Brain microvascular endothelial cell (primary cell): ENCODE results near the gene ZNF445.
"Not testable (repeated sequence)": the region's sequence is repeated elsewhere in the genome, so short reads cannot be mapped to it uniquely, and the experiment has no call there.

ENCODE experiments used
- DNase-seq: peaks from one replicate; pipeline ENCODE4 v3.0.0-alpha.2; 2020
- H3K27ac ChIP-seq: fragments of 250-450 bp; sonication (Bioruptor Pico); 2 replicates; pipeline ENCODE4 v1.5.1; 2020; ENCODE audit warnings: mild to moderate bottlenecking, moderate library complexity
- H3K27me3 ChIP-seq: fragments of 250-450 bp; sonication (Bioruptor Pico); replicated peaks from 2 replicates; pipeline ENCODE4 v1.5.1; 2020; ENCODE audit warnings: mild to moderate bottlenecking
- H3K36me3 ChIP-seq: fragments of 250-450 bp; sonication (Bioruptor Pico); replicated peaks from 2 replicates; pipeline ENCODE4 v1.5.1; 2020; ENCODE audit warnings: mild to moderate bottlenecking
- H3K4me3 ChIP-seq: 2 replicates; pipeline ENCODE4 v1.5.1; 2011; ENCODE audit warnings: low read depth, mild to moderate bottlenecking, control low read depth, low read length, moderate library complexity
- in situ Hi-C: cut with HindIII; loops from 2 replicates; pipeline ENCODE4 v1.10.0; 2017; ENCODE audit warnings: low sequenced_read_pairs, low pct_ligation_motif_present
- TF ChIP-seq, protein P1 (sequence below): IDR thresholded peaks from 2 replicates; pipeline ENCODE4 v1.5.1; 2011; ENCODE audit warnings: low read depth, mild to moderate bottlenecking, moderate library complexity, low read length, control low read depth, inconsistent platforms; ENCODE audit errors: missing control alignments

ZNF445 gene

DNA sequence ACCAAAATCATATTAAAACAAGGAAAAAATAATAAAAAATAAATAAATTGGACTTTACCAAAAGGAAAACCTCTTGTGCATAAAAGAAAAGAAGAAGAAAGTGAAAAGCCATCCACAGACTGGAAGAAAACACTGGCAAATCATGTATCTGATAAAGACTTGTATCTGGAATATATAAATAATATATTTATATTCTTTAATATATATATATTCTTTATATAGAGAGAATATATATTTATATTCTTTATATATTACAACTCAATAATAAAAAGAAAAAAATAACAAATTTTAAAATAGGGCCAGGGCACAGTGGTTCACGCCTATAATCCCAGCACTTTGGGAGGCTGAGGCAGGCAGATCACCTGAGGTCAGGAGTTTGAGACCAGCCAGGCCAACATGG is 27.1 kb upstream of the ZNF445 start:
- H3K36me3 ChIP-seq, result peaks cover 6% of the 10 kb centered on the region
- TF ChIP-seq, protein P1, sequence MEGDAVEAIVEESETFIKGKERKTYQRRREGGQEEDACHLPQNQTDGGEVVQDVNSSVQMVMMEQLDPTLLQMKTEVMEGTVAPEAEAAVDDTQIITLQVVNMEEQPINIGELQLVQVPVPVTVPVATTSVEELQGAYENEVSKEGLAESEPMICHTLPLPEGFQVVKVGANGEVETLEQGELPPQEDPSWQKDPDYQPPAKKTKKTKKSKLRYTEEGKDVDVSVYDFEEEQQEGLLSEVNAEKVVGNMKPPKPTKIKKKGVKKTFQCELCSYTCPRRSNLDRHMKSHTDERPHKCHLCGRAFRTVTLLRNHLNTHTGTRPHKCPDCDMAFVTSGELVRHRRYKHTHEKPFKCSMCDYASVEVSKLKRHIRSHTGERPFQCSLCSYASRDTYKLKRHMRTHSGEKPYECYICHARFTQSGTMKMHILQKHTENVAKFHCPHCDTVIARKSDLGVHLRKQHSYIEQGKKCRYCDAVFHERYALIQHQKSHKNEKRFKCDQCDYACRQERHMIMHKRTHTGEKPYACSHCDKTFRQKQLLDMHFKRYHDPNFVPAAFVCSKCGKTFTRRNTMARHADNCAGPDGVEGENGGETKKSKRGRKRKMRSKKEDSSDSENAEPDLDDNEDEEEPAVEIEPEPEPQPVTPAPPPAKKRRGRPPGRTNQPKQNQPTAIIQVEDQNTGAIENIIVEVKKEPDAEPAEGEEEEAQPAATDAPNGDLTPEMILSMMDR, result no peak
- no peak overlapping the region for H3K4me3 ChIP-seq
- in situ Hi-C loops, result no loop called here
- no peak overlapping the region for H3K27ac ChIP-seq
- DNase-seq, result no peak
- H3K27me3 ChIP-seq, result no peaks in the 10 kb centered on the region

GRCh38 chr3:44503178-44503577 is 25.7 kb upstream of the ZNF445 start:
- H3K36me3 ChIP-seq, H3K4me3 ChIP-seq, DNase-seq, in situ Hi-C loops, H3K27me3 ChIP-seq, H3K27ac ChIP-seq: not testable (repeated sequence)

DNA sequence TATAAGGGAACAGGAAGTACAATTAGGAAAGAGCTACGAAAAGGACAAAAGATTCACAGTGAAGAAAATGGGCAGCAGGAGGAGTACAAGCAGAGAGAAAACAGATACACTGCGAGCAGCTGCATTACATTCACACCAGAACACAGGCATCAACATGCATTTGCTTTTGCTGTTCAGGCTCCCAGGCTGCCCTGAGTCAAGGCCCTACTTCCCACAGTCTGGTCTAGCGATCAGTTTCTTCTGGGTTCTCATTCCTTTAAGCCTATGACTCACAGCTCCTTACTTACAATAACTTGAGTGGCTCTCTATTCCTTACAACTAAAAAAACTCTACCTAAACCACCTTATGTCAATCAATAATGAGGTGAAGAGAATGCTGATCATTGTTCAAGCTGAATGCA is 24.5 kb upstream of the ZNF445 start:
- Histone ChIP-seq H3K4me3 (no peak overlapping the region), H3K36me3 (peaks cover 8% of the 10 kb centered on the region), H3K27me3 (no peaks in the 10 kb centered on the region), H3K27ac (no peak overlapping the region)
- peak; percentile 11 for DNase-seq
- TF ChIP-seq, protein P1, result no peak
- in situ Hi-C loops, result no loop called here

DNA sequence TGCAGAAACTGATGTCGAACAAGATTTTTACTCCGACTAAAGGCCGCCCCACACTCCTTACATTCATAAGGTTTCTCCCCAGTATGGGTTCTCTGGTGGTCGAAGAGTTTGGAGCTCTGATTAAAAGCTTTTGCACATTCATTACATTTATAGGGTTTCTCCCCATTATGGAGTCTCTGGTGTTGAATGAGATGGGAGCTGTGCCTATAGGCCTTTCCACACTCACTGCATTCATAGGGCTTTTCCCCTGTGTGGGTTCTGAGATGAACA is 22.4 kb upstream of the ZNF445 start:
- H3K4me3 ChIP-seq, DNase-seq, in situ Hi-C loops, H3K36me3 ChIP-seq, H3K27me3 ChIP-seq, H3K27ac ChIP-seq: not testable (repeated sequence)

DNA sequence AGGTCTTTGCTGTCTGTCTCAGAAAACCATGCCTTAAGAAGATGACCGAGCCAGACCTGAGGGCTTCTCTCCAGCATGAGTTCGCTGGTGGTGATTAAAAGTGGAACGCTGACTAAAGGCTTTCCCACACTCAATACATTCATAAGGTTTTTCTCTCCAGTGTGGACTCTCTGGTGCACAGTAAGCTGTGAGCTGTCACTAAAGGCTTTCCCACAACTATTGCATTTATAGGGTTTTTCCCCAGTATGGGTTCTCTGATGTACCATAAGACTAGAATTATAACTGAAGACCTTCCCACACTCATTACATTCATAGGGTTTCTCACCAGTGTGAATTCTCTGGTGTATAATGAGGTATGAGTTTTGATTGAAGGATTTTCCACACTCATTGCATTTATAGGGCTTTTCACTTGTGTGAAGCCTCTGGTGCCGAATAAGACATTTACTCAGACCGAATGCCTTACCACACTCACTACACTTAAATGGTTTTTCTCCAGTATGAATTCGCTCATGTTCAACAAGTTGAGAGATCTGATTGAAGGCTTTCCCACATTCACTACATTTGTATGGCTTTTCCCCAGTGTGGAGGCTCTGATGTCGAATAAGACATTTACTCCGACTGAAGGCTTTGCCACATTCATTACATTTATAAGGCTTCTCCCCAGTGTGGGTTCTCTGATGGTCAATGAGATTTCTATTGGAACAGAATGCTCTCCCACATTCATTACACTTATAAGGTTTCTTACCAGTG is 21.9 kb upstream of the ZNF445 start:
- no peaks in the 10 kb centered on the region for H3K27me3 ChIP-seq
- in situ Hi-C loops, result no loop called here
- peaks cover 8% of the 10 kb centered on the region for H3K36me3 ChIP-seq
- no peak overlapping the region for H3K4me3 ChIP-seq
- no peak overlapping the region for H3K27ac ChIP-seq
- no peak for DNase-seq
- TF ChIP-seq, protein P1, result no peak

GRCh38 chr3:44495636-44496415 is 18.4 kb upstream of the ZNF445 start:
- no peak for DNase-seq
- no peaks in the 10 kb centered on the region for H3K27me3 ChIP-seq
- in situ Hi-C loops, result no loop called here
- H3K27ac ChIP-seq, result no peak overlapping the region
- peaks cover 5% of the 10 kb centered on the region for H3K36me3 ChIP-seq
- H3K4me3 ChIP-seq, result no peak overlapping the region
- TF ChIP-seq, protein P1, result no peak
